ENCODE data around the gene SURF2.
"Not testable (repeated sequence)": the region's sequence is repeated elsewhere in the genome, so short reads cannot be mapped to it uniquely, and the experiment has no call there.

GRCh38 chr9:133334888-133335287 lies 21.5 kb upstream of the SURF2 start:
- not testable (repeated sequence) for TF ChIP-seq POLR2A (IDR thresholded peaks at IDR 0.05; ENCODE audit: low read depth, low read length); EZH2 (IDR thresholded peaks at IDR 0.05; ENCODE audit: borderline replicate concordance, low read depth, low read length, severe bottlenecking); MAX (IDR thresholded peaks at IDR 0.05; ENCODE audit: insufficient read depth, insufficient read length)
- TF ChIP-seq, protein P1, sequence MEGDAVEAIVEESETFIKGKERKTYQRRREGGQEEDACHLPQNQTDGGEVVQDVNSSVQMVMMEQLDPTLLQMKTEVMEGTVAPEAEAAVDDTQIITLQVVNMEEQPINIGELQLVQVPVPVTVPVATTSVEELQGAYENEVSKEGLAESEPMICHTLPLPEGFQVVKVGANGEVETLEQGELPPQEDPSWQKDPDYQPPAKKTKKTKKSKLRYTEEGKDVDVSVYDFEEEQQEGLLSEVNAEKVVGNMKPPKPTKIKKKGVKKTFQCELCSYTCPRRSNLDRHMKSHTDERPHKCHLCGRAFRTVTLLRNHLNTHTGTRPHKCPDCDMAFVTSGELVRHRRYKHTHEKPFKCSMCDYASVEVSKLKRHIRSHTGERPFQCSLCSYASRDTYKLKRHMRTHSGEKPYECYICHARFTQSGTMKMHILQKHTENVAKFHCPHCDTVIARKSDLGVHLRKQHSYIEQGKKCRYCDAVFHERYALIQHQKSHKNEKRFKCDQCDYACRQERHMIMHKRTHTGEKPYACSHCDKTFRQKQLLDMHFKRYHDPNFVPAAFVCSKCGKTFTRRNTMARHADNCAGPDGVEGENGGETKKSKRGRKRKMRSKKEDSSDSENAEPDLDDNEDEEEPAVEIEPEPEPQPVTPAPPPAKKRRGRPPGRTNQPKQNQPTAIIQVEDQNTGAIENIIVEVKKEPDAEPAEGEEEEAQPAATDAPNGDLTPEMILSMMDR (IDR thresholded peaks at IDR 0.05; ENCODE audit: extremely low read depth in 1 of 2, insufficient read depth in 1 of 2, low read depth in 1 of 2, low read length in 2 of 2) = not testable (repeated sequence)
